ENCODE data around the gene DLG4.

The DLG4 gene

GRCh38 chr17:7215652-7216180, 3.9 kb downstream of the DLG4 start:
- in situ Hi-C loops (cut with HindIII; ENCODE audit: low sequenced_read_pairs) = no loop called here

GRCh38 chr17:7215136-7215638, 4.4 kb downstream of the DLG4 start:
- in situ Hi-C loops (cut with HindIII; ENCODE audit: low sequenced_read_pairs) = no loop called here

- in situ Hi-C loops (cut with HindIII; ENCODE audit: low sequenced_read_pairs) = no loop called here
These were observed 5.1 kb downstream of the DLG4 start for GRCh38 chr17:7214300-7215135.

DNA sequence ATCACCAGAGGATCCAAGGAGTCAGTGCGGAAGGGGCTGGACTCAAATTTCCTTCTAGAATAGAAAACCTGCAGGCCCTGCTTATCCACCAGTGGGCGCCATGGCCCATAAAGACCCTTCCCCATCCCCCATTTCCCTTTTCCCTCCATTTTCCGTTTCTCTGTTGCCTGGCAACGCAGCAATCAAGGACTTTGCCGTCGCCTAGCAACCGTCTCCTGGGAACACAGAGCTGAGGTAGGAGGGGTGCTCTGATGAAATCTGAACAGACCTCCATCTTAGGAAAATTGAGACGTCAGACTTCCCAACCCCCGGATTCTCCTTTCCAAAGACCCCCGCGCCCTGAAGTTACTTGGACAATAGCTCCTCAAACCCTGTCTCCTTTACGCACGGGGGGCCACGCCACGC, 5.7 kb downstream of the DLG4 start:
- in situ Hi-C loops (cut with HindIII; ENCODE audit: low sequenced_read_pairs) = no loop called here

DNA sequence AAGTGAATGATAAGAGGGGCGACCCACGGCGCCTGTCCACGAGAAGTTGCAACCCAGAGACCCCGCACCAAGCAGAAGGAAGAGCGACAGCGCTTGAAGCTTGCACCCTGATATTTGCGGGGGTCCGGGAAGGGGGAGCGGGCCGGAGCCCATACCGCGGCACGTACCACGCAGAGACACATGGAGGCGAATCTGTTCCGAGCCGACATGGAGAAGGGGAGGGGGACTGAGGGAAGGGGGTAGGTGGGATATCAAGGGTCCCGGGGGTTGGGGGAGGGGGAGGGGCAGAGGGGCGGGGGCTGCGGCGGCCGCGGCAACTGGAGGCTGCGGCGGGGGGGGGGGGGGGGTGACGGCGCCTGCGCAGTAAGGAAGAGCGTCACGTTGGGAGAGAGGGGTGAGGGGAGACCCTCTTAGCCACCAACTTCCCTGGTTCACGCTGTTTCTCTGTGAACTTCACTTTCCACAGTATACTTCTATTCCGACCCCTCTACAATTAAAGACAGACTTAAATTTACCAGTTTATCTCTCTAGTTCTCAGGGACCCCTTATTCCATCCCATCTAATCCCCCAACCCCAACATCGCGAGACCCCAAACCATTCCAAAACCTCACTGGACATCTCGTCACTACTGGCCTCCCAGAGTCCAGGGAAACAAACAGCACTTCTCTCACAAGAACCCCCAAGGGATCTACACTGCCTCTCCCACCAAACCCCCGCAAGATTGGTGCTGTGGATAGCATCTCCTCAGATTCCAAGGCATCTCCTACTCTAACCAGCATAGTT, 8.0 kb downstream of the DLG4 start:
- in situ Hi-C loops (cut with HindIII; ENCODE audit: low sequenced_read_pairs) = no loop called here

- in situ Hi-C loops (cut with HindIII; ENCODE audit: low sequenced_read_pairs) = no loop called here
These were observed 10.7 kb downstream of the DLG4 start for GRCh38 chr17:7208754-7209460.

DNA sequence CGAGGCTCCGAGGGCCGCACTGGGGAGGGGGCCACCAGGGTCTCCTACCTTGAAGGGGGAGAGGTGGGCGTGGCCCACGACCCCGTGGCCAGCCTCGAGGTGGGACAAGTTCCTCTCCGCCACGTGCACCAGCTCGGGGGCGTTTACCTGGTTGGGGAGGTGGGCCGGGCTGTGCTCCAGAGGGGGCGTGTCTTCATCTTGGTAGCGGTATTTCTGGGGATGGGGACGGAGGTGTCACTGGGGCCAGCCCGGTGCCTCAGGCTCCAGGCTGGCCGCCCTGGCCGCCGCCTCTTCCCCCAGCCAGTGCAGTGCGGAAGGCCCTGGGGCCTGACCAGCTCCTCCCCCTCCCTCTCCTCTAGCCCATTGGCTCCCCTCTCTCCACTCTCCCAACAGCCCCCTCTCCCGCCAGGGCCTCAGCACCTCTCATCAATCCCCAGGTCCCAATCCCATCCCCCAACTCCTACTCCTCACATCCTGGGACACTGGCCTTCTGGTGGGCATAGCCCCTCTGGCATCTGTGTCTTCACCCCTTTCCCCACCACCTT, 11.5 kb downstream of the DLG4 start:
- in situ Hi-C loops (cut with HindIII; ENCODE audit: low sequenced_read_pairs) = no loop called here

- in situ Hi-C loops (cut with HindIII; ENCODE audit: low sequenced_read_pairs) = no loop called here
These were observed 12.3 kb downstream of the DLG4 start for GRCh38 chr17:7207120-7208001.

DNA sequence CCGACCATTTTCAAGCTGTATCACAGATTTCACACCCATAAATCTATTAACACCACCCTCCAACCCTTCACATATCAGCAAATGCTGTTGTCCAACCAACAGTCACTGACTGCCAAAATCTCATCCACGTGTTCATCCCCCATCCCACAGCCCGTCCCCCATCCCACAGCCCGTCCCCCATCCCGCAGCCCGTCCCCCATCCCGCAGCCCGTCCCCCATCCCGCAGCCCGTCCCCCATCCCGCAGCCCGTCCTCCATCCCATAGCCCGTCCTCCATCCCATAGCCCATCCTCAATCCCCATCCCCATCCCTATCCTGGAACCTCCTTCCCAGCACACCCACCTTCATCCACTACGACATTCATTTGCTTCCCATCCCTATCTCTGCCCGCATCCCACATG, 14.1 kb downstream of the DLG4 start:
- in situ Hi-C loops (cut with HindIII; ENCODE audit: low sequenced_read_pairs) = no loop called here

DNA sequence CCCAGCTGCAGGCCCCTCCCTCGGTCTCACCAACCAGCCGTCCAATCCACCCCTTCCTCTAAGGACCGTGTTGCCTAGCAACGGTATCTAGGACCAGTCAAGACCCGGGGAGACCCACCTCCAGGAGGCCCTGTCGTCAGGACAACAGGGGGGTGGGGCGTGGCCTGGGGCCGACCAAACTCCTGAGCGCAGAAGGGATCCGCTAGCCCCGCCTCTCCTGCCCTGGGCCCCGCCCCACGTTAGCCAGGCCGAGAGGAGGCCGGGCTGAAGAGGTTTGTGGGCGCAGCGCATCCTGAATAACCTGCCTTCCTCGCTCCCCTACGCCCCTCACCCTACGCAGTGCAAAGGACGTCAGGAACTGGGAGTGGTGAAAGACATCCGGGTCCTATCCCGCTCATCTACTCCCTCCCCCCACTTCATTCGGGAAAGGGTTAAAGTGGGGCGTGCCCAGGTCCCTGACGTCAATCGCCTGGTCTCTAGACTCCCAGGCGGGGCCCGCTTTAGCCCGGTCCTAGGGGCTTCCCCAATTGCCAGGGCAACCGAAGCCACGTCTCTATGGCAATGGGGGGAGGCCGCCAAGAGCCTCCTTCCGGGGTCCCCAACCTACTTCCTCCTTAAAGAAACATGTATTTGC, 14.7 kb downstream of the DLG4 start:
- in situ Hi-C loops (cut with HindIII; ENCODE audit: low sequenced_read_pairs) = no loop called here

GRCh38 chr17:7204336-7204735, 15.3 kb downstream of the DLG4 start:
- in situ Hi-C loops (cut with HindIII; ENCODE audit: low sequenced_read_pairs) = no loop called here

GRCh38 chr17:7203391-7203790, 16.2 kb downstream of the DLG4 start:
- in situ Hi-C loops (cut with HindIII; ENCODE audit: low sequenced_read_pairs) = no loop called here

GRCh38 chr17:7196651-7197401, 22.8 kb downstream of the DLG4 start:
- in situ Hi-C loops (cut with HindIII; ENCODE audit: low sequenced_read_pairs) = no loop called here

DNA sequence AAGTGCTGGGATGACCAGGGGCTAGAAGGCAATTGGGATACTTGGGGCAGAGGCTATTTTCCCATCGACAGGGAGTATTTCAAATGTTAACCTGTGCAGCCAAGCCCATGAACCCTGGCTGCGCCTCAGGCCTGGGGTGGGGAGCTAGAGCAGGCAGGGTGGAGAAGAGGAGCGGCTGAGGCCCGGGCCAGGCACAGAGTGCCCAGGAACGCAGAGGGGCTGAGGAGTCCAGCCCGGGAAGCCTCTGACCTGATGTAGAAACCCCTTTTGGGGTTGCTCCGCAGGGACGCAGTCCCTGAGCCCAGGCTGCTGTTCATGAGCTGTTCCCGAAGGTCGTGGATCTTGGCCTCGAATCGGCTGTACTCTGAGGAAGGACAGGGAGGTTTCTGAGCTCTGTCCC, 23.7 kb downstream of the DLG4 start:
- in situ Hi-C loops (cut with HindIII; ENCODE audit: low sequenced_read_pairs) = no loop called here

DNA sequence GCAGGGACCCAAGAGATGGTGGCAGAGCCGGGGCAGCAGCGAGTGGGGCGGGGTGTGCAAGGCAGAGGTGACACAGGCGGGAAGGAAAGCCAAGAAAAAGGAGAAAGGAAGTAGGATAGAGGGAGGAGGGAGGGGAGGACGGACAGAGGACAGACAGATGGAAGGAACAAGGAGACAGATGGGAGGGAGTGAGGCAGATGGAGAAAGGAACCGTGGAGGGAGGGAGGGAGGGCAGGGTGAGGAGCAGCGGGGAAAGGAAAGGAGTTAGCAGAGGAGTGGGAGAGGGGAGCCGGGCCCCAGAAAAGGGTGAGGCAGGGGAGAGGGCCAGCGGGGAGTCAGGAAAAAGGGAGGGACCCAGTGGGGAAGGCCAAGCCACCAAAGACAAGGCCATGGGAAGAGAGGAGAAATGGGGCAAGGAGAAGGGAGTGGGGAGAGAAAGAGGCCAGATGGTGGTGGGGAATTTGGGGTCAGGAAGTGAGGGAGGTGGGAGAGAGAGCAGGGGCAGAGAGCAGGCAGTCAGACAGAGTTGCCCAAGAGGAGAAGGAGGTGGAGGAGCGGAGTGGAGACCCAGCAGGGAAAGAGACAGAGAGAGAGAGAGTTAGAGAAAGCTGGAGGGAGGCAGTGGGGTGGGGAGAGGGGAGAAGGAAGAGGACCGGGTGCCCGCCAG, 27.2 kb downstream of the DLG4 start:
- in situ Hi-C loops (cut with HindIII; ENCODE audit: low sequenced_read_pairs) = no loop called here

GRCh38 chr17:7191571-7192270, 27.9 kb downstream of the DLG4 start:
- in situ Hi-C loops (cut with HindIII; ENCODE audit: low sequenced_read_pairs) = no loop called here

DNA sequence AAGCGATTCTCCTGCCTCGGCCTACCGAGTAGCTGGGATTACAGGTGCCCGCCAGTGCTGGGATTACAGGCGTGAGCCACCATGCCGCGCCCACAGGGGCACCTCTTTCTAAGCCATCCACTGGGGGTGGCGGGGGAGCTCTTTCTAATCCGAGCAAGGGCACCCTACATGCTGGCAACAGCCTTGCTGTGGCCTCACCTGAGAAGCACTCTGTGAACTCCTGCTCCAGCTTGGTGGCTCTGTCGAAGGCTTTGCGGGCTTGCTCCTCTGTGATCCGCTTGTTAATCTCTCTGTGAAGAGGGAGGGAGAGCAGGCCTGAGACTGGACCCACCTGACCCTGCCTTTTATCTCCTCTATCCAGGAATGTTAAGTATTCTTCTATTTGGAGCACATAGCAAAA, 28.6 kb downstream of the DLG4 start:
- in situ Hi-C loops (cut with HindIII; ENCODE audit: low sequenced_read_pairs) = no loop called here
